ENCODE data around the gene ALCAM.

DNA sequence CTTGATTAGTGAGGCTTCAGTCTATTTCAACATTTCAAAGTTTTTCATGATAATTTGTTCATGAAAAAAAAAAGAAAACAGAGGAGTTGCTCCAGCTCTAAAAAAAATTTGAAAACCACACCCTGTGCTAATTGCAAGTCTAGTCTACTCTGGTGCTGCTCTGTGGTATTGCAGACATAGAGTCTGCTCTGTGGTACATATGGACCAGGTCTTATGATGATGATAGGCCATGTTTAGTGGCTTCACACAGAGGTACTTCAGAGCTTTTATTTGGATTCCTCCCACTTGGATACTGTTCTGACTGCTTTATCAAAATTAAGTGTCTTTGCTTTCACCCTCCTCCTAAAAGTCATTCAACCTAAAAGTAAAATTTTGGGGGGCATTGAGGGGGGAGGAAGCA is 160.8 kb downstream of the ALCAM start:
- no peak for TF ChIP-seq ZNF624 (tag by site-specific recombination; IDR thresholded peaks at IDR 0.05)
- TF ChIP-seq ZNF174 (tag by site-specific recombination; IDR thresholded peaks at IDR 0.05) = no peak
- no peak for TF ChIP-seq ZNF274 (IDR thresholded peaks at IDR 0.05; ENCODE audit: low read length)
- no peak for TF ChIP-seq ZNF274 (tag by site-specific recombination; IDR thresholded peaks at IDR 0.05; ENCODE audit: borderline replicate concordance)
- TF ChIP-seq, protein P1, sequence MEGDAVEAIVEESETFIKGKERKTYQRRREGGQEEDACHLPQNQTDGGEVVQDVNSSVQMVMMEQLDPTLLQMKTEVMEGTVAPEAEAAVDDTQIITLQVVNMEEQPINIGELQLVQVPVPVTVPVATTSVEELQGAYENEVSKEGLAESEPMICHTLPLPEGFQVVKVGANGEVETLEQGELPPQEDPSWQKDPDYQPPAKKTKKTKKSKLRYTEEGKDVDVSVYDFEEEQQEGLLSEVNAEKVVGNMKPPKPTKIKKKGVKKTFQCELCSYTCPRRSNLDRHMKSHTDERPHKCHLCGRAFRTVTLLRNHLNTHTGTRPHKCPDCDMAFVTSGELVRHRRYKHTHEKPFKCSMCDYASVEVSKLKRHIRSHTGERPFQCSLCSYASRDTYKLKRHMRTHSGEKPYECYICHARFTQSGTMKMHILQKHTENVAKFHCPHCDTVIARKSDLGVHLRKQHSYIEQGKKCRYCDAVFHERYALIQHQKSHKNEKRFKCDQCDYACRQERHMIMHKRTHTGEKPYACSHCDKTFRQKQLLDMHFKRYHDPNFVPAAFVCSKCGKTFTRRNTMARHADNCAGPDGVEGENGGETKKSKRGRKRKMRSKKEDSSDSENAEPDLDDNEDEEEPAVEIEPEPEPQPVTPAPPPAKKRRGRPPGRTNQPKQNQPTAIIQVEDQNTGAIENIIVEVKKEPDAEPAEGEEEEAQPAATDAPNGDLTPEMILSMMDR (tag by site-specific recombination; IDR thresholded peaks at IDR 0.05) = no peak
- no peak for TF ChIP-seq ZNF670 (tag by site-specific recombination; IDR thresholded peaks at IDR 0.05; ENCODE audit: low read depth)

All from HEK293 (cell line).